ELR (cell line): ENCODE results near the gene SAMD5.
A peak's percentile ranks its signal among the peaks of the same experiment; 100 is the strongest.

Source experiments
- DNase-seq: peaks from one replicate; pipeline ENCODE4 v3.0.0-alpha.2; 2015; ENCODE audit warnings: low read depth

Gene SAMD5

GRCh38 chr6:147508042-147508865 lies at the start of gene SAMD5:
TSS of gene SAMD5 (plus strand) at chr6:147508690. CDS start at chr6:147508929, 239 bp downstream.
- DNase-seq = peak; percentile 80

- no peak for DNase-seq
These were observed 48.7 kb upstream of the SAMD5 start for GRCh38 chr6:147459780-147460179.

GRCh38 chr6:147463651-147464050 lies 44.8 kb upstream of the SAMD5 start:
- no peak for DNase-seq

GRCh38 chr6:147467428-147467827 lies 41.1 kb upstream of the SAMD5 start:
- DNase-seq = no peak

GRCh38 chr6:147467886-147468285 lies 40.6 kb upstream of the SAMD5 start:
- DNase-seq = no peak

- peak; percentile 7 for DNase-seq
These were observed 39.9 kb upstream of the SAMD5 start for GRCh38 chr6:147468634-147469033.

GRCh38 chr6:147479857-147480256 lies 28.6 kb upstream of the SAMD5 start:
- no peak for DNase-seq

GRCh38 chr6:147486683-147487082 lies 21.8 kb upstream of the SAMD5 start:
- DNase-seq = no peak

- no peak for DNase-seq
These were observed 11.0 kb upstream of the SAMD5 start for GRCh38 chr6:147497472-147497871.

GRCh38 chr6:147503587-147503986 lies 4.9 kb upstream of the SAMD5 start:
- no peak for DNase-seq

- no peak for DNase-seq
These were observed 3.6 kb upstream of the SAMD5 start for GRCh38 chr6:147504848-147505247.

GRCh38 chr6:147506704-147507114 lies 1.8 kb upstream of the SAMD5 start:
- DNase-seq = peak; percentile 73

- DNase-seq = peak; percentile 40
These were observed 1.1 kb upstream of the SAMD5 start for GRCh38 chr6:147507162-147508041.

- peak; percentile 34 for DNase-seq
These were observed 547 bp downstream of the SAMD5 start for GRCh38 chr6:147508866-147509608.

- DNase-seq = peak; percentile 13
These were observed 1.4 kb downstream of the SAMD5 start for GRCh38 chr6:147509891-147510290.

GRCh38 chr6:147510929-147511590 lies 2.6 kb downstream of the SAMD5 start:
- DNase-seq = no peak

- DNase-seq = no peak
These were observed 6.3 kb downstream of the SAMD5 start for GRCh38 chr6:147514831-147515230.

GRCh38 chr6:147515327-147515726 lies 6.8 kb downstream of the SAMD5 start:
- no peak for DNase-seq

GRCh38 chr6:147522597-147522996 lies 14.1 kb downstream of the SAMD5 start:
- DNase-seq = no peak

- DNase-seq = no peak
These were observed 17.2 kb downstream of the SAMD5 start for GRCh38 chr6:147525519-147526209.

- no peak for DNase-seq
These were observed 18.7 kb downstream of the SAMD5 start for GRCh38 chr6:147527197-147527596.
